ENCODE data around the gene GRIA1.

Gene GRIA1

GRCh38 chr5:153490118-153491037 is at the start of gene GRIA1:
Gene GRIA1 (plus strand): TSS chr5:153490670.
- DNase-seq (ENCODE audit: low spot score) = no peak

GRCh38 chr5:153445875-153446579 is 44.4 kb upstream of the GRIA1 start:
- no peak for DNase-seq (ENCODE audit: low spot score)

GRCh38 chr5:153447534-153447933 is 42.9 kb upstream of the GRIA1 start:
- DNase-seq (ENCODE audit: low spot score) = no peak

GRCh38 chr5:153456354-153456753 is 34.1 kb upstream of the GRIA1 start:
- DNase-seq (ENCODE audit: low spot score) = no peak

- DNase-seq (ENCODE audit: low spot score) = no peak
Observed at GRCh38 chr5:153456993-153457392, 33.5 kb upstream of the GRIA1 start.

GRCh38 chr5:153458268-153458667 is 32.2 kb upstream of the GRIA1 start:
- DNase-seq (ENCODE audit: low spot score) = no peak

- DNase-seq (ENCODE audit: low spot score) = no peak
Observed at GRCh38 chr5:153459051-153459743, 31.3 kb upstream of the GRIA1 start.

- no peak for DNase-seq (ENCODE audit: low spot score)
Observed at GRCh38 chr5:153460421-153460820, 30.0 kb upstream of the GRIA1 start.

- DNase-seq (ENCODE audit: low spot score) = no peak
Observed at GRCh38 chr5:153461341-153461740, 29.1 kb upstream of the GRIA1 start.

GRCh38 chr5:153463806-153464205 is 26.7 kb upstream of the GRIA1 start:
- no peak for DNase-seq (ENCODE audit: low spot score)

GRCh38 chr5:153467546-153467945 is 22.9 kb upstream of the GRIA1 start:
- no peak for DNase-seq (ENCODE audit: low spot score)

GRCh38 chr5:153469423-153469822 is 21.0 kb upstream of the GRIA1 start:
- no peak for DNase-seq (ENCODE audit: low spot score)

GRCh38 chr5:153470736-153471135 is 19.7 kb upstream of the GRIA1 start:
- no peak for DNase-seq (ENCODE audit: low spot score)

GRCh38 chr5:153476767-153477166 is 13.7 kb upstream of the GRIA1 start:
- DNase-seq (ENCODE audit: low spot score) = no peak

GRCh38 chr5:153480401-153480800 is 10.1 kb upstream of the GRIA1 start:
- DNase-seq (ENCODE audit: low spot score) = no peak

GRCh38 chr5:153483482-153483881 is 7.0 kb upstream of the GRIA1 start:
- no peak for DNase-seq (ENCODE audit: low spot score)

- DNase-seq (ENCODE audit: low spot score) = no peak
Observed at GRCh38 chr5:153485641-153486040, 4.8 kb upstream of the GRIA1 start.

GRCh38 chr5:153486771-153487170 is 3.7 kb upstream of the GRIA1 start:
- DNase-seq (ENCODE audit: low spot score) = no peak

GRCh38 chr5:153489611-153490010 is 859 bp upstream of the GRIA1 start:
- peak; percentile 9 for DNase-seq (ENCODE audit: low spot score)

- no peak for DNase-seq (ENCODE audit: low spot score)
Observed at GRCh38 chr5:153491038-153491744, 721 bp downstream of the GRIA1 start.

GRCh38 chr5:153491856-153492255 is 1.4 kb downstream of the GRIA1 start:
- no peak for DNase-seq (ENCODE audit: low spot score)

- no peak for DNase-seq (ENCODE audit: low spot score)
Observed at GRCh38 chr5:153496835-153497234, 6.4 kb downstream of the GRIA1 start.
